SU-DHL-6 (cell line): ENCODE data around the gene GPRC5D.

Source experiments
- H2AFZ ChIP-seq: fragments of 200-600 bp; sonication (generic); 2 replicates; pipeline ENCODE4 v1.6.1; 2014; ENCODE audit warnings: low read depth, mild to moderate bottlenecking, moderate library complexity, mixed read lengths, antibody characterized with exemption, low read length; ENCODE audit not compliant: severe bottlenecking
- H3F3A ChIP-seq: fragments of 200-600 bp; shearing (Covaris generic); 2 replicates; pipeline ENCODE4 v1.6.0; 2016; ENCODE audit warnings: antibody characterized with exemption, mild to moderate bottlenecking; ENCODE audit not compliant: insufficient read depth
- H3K27ac ChIP-seq: fragments of 200-600 bp; sonication (generic); 2 replicates; pipeline ENCODE4 v1.5.1; 2016; ENCODE audit warnings: low read depth, mild to moderate bottlenecking, low read length, moderate library complexity, mixed read lengths
- H3K27me3 ChIP-seq: fragments of 200-600 bp; sonication (generic), shearing (Covaris generic); 2 replicates; pipeline ENCODE4 v1.6.0; 2014; ENCODE audit warnings: mild to moderate bottlenecking, low read length
- H3K36me3 ChIP-seq: fragments of 200-600 bp; sonication (generic); 2 replicates; pipeline ENCODE4 v1.6.1; 2014; ENCODE audit warnings: mild to moderate bottlenecking, low read length, mixed read lengths
- H3K4me2 ChIP-seq: fragments of 300-600, 200-600 bp; shearing (Covaris generic), sonication (generic); 2 replicates; pipeline ENCODE4 v1.6.0; 2014; ENCODE audit warnings: low read length, low read depth, mild to moderate bottlenecking; ENCODE audit not compliant: poor library complexity, severe bottlenecking
- H3K4me3 ChIP-seq: fragments of 200-600 bp; sonication (generic); 2 replicates; pipeline ENCODE4 v1.5.1; 2014; ENCODE audit warnings: antibody characterized with exemption, low read length, mild to moderate bottlenecking, mixed read lengths; ENCODE audit not compliant: insufficient read depth, poor library complexity, severe bottlenecking
- H3K79me2 ChIP-seq: fragments of 200-600 bp; sonication (generic); 2 replicates; pipeline ENCODE4 v1.6.1; 2014; ENCODE audit warnings: mild to moderate bottlenecking, low read length, moderate library complexity; ENCODE audit not compliant: insufficient read depth
- H3K9ac ChIP-seq: fragments of 200-600 bp; sonication (generic); 2 replicates; pipeline ENCODE4 v1.7.0; 2014; ENCODE audit warnings: mild to moderate bottlenecking, low read length
- H3K9me2 ChIP-seq: fragments of 200-600 bp; sonication (generic); replicated peaks from 2 replicates; pipeline ENCODE4 v1.6.1; 2014; ENCODE audit warnings: low read length; ENCODE audit not compliant: insufficient read depth
- H3K9me3 ChIP-seq: fragments of 200-600 bp; sonication (generic); 2 replicates; pipeline ENCODE4 v1.6.1; 2014; ENCODE audit warnings: low read length, mixed read lengths; ENCODE audit not compliant: insufficient read depth
- H4K20me1 ChIP-seq: fragments of 200-600 bp; sonication (generic); 2 replicates; pipeline ENCODE4 v1.6.1; 2014; ENCODE audit warnings: low read depth, mild to moderate bottlenecking, antibody characterized with exemption, low read length, moderate library complexity, mixed read lengths
- EZH2phosphoT487 ChIP-seq: fragments of 200-600 bp; sonication (generic), shearing (Covaris generic); conservative IDR thresholded peaks from 2 replicates; pipeline ENCODE4 v1.6.1; 2018; ENCODE audit warnings: mild to moderate bottlenecking, antibody characterized with exemption, low read length, moderate library complexity, mixed read lengths
- TF ChIP-seq, protein P1 (sequence below): fragments of 200-600 bp; sonication (generic); IDR thresholded peaks from one replicate; pipeline ENCODE4 v1.5.1; 2017; ENCODE audit warnings: antibody characterized with exemption, mild to moderate bottlenecking, low read length, moderate library complexity; ENCODE audit not compliant: insufficient read depth, poor library complexity, severe bottlenecking

GPRC5D gene

DNA sequence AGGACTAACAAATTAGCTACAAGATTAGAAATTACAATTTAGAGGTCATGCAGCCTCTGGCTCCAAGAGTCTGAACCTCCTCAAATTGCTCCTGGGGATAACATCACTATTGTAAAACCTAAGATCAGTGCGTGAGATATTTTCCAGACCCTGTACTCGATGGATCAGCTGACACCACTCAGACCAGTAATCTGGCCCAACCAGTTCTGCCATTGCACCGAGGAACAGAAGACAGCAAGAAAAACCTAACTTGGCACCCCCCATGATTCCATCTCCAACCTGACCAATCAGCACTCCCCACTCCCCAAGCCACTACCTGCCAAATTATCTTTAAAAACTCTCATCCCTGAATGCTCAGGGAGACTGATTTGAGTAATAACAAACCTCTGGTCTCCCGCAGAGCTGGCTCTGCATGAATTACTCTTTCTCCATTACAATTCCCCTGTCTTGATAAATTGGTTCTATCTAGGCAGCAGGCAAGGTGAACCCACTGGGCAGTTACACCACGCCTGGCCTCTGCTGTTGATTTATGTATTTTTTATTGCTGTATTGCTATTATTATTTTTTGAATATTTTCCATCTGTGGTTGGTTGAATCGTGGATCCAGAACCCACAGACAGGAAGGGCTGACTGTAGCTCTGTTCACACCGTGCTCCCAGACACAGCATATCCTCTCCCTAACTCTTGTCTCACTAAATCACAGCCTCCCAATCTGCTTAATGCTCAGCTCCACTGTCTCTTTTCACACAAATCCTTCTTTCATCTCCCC, 38.9 kb upstream of the GPRC5D start:
- H3F3A ChIP-seq = no peaks in the 10 kb centered on the region
- no peak for TF ChIP-seq EZH2phosphoT487
- TF ChIP-seq, protein P1, sequence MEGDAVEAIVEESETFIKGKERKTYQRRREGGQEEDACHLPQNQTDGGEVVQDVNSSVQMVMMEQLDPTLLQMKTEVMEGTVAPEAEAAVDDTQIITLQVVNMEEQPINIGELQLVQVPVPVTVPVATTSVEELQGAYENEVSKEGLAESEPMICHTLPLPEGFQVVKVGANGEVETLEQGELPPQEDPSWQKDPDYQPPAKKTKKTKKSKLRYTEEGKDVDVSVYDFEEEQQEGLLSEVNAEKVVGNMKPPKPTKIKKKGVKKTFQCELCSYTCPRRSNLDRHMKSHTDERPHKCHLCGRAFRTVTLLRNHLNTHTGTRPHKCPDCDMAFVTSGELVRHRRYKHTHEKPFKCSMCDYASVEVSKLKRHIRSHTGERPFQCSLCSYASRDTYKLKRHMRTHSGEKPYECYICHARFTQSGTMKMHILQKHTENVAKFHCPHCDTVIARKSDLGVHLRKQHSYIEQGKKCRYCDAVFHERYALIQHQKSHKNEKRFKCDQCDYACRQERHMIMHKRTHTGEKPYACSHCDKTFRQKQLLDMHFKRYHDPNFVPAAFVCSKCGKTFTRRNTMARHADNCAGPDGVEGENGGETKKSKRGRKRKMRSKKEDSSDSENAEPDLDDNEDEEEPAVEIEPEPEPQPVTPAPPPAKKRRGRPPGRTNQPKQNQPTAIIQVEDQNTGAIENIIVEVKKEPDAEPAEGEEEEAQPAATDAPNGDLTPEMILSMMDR = no peak
- no peaks in the 10 kb centered on the region for H3K27me3 ChIP-seq
- no peaks in the 10 kb centered on the region for H3K79me2 ChIP-seq
- no peak overlapping the region for H2AFZ ChIP-seq
- H3K9ac ChIP-seq = no peak overlapping the region
- no peaks in the 10 kb centered on the region for H3K9me3 ChIP-seq
- no peaks in the 10 kb centered on the region for H3K36me3 ChIP-seq
- no peak overlapping the region for H3K27ac ChIP-seq
- H3K4me3 ChIP-seq = no peak overlapping the region
- no peak overlapping the region for H3K4me2 ChIP-seq
- H4K20me1 ChIP-seq = no peaks in the 10 kb centered on the region
- H3K9me2 ChIP-seq = no peaks in the 10 kb centered on the region

GRCh38 chr12:12987421-12987820, 35.5 kb upstream of the GPRC5D start:
- Histone ChIP-seq H3K4me3 (no peak overlapping the region), H3K4me2 (no peak overlapping the region), H3F3A (no peaks in the 10 kb centered on the region), H3K9ac (no peak overlapping the region), H3K9me2 (no peaks in the 10 kb centered on the region), H3K79me2 (no peaks in the 10 kb centered on the region), H3K9me3 (no peaks in the 10 kb centered on the region), H3K36me3 (no peaks in the 10 kb centered on the region), H3K27ac (no peak overlapping the region), H4K20me1 (no peaks in the 10 kb centered on the region), H3K27me3 (no peaks in the 10 kb centered on the region), H2AFZ (no peak overlapping the region)
- TF ChIP-seq EZH2phosphoT487 = no peak
- TF ChIP-seq, protein P1 = no peak

GRCh38 chr12:12986775-12987331, 34.9 kb upstream of the GPRC5D start:
- no peaks in the 10 kb centered on the region for H3K79me2 ChIP-seq
- TF ChIP-seq, protein P1 = no peak
- no peak for TF ChIP-seq EZH2phosphoT487
- H4K20me1 ChIP-seq = no peaks in the 10 kb centered on the region
- H3K9me2 ChIP-seq = no peaks in the 10 kb centered on the region
- no peaks in the 10 kb centered on the region for H3K27me3 ChIP-seq
- H3K36me3 ChIP-seq = no peaks in the 10 kb centered on the region
- no peak overlapping the region for H3K27ac ChIP-seq
- no peak overlapping the region for H3K9ac ChIP-seq
- no peaks in the 10 kb centered on the region for H3F3A ChIP-seq
- no peak overlapping the region for H3K4me2 ChIP-seq
- H2AFZ ChIP-seq = no peak overlapping the region
- no peak overlapping the region for H3K4me3 ChIP-seq
- no peaks in the 10 kb centered on the region for H3K9me3 ChIP-seq
